Stimulated activated CD4-positive, alpha-beta T cell treated with anti-CD3 and anti-CD28 coated beads, Interleukin-12 subunit alpha, Interleukin-12 subunit beta, amount 100 ng/mL, for 4 hours (primary cell): ENCODE measurements around the gene OGFR.

Experiments
- DNase-seq: peaks from one replicate; pipeline ENCODE4 v3.0.0-alpha.2; 2020

The OGFR gene

DNA sequence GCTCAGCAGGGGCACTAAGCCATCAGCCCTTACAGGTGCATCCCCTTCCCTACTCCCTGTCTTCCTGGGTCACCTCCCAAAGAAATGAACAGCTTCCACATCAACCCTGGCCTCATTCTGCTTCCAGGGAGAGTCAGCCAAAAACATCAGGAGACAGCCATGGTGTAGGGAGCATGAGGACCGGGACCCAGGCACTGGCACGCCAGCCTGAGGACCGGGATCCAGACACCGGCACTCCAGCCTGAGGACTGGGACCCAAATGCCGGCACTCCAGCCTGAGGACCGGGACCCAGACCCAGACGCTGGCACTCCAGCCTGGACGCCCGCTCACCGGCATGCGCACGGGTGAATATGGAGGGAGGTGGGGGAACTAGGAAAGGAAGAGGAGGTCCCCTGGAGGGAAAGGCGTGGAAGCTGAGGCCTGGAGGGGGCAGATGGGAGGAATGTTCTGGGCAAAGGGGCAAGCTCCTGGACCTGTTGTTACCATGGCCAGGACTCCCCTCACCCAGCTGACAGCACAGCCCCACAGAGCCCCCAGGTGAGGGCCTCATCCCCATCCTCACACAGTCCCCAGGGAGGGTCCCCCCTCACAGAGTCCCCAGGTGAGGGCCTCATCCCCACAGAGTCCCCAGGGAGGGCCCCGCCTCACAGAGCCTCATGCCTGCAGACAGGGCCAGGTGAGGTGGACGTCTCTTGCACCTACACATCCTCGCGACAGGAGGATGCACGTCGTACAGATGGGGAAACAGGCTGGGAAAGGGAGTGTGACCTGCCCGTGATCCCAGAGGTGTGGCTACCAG is 34.3 kb upstream of the OGFR start:
- DNase-seq: no peak

DNA sequence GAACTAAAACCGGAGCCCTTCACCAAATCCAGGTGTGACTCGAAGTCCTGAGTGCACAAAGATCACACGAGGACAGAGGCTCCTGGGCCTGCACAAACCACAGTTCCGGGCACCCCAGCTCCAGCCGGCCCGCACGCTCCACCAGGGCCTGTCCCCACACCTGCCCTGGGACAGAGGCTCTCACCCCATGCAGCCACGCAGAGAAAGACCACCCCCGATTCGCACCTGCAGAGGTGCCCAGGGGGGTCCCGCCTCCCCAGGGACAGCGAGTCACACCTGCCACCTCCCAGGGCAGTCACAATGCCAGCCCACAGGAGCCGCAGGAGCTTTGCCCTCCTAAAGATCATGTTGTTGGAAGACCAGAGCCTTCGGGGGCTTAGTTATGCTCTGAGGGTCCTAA is 33.7 kb upstream of the OGFR start:
- DNase-seq: no peak

DNA sequence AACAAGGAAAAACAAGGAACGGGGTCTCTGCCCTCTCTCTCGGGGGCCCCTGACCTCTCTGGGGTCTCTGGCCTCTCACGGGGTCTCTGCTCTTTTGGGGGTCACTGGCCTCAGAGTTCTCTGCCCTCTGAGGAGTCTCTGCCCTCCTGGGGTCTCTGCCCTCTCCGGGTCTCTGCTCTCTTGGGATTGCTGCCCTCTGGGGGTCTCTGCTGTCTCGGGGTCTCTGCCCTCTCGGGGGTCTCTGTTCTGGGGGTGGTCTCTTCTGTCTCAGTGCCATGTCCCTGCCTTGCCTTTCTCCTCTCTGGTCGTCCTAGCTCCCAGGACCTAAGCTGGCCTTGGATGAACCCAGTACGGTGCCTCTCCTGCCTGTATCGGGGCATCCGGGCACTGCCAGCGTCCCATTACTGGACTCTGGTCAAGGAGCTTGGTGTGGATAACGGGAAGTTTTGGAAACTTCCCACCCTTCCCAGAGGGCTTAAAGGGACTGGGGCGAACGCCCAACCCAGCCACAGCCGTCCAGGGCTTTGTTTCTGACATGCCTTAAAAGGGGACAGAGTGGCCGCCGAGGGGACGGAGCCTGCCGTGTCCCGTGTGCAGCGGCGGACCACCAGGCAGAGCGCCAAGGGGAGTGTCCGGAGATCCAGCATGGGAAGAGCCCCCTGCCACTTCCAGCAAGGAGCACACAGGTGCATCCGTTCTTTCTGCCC is 33.1 kb upstream of the OGFR start:
- DNase-seq: no peak

DNA sequence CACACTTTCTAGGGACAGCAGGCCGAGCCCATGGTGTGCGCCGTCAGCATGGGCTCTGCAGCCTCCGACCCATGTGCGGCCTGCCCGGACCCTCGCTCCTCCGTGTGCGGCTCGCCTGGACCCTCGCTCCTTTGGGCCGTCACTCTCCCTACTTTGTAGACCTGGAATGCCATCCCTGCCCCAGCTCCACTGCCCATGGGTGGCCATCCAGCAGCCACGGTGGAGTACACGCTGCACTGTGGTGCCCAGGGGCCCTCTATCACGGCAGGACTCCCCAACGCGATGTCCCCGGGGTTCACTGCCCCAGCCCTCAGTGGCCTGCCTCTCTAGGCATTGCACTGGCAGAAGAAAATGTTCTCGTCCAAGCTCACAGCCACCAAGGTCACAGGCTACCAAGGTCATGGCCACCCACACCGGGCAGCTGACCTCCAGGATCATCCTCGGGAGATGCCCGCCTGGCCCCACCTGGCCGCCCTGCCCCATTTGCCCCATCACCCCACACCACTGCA is 32.5 kb upstream of the OGFR start:
- no peak for DNase-seq

DNA sequence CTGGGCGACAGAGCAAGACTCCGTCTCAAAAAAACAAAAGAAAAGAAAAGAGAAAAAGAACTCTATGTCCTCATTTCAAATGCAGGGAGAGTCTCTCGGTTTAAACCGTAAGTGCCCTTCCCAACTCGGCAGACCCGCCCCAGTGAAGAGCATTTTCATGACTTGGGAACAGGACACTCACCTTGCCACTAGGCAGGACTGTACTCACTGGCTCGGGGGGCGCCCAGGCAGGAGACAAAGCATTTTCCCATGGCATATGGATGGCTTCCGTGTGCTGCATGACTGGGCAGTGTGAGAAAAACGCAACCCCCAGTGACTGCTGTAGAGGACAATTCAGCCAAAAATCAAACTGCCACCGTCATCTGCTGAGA is 32.0 kb upstream of the OGFR start:
- no peak for DNase-seq

DNA sequence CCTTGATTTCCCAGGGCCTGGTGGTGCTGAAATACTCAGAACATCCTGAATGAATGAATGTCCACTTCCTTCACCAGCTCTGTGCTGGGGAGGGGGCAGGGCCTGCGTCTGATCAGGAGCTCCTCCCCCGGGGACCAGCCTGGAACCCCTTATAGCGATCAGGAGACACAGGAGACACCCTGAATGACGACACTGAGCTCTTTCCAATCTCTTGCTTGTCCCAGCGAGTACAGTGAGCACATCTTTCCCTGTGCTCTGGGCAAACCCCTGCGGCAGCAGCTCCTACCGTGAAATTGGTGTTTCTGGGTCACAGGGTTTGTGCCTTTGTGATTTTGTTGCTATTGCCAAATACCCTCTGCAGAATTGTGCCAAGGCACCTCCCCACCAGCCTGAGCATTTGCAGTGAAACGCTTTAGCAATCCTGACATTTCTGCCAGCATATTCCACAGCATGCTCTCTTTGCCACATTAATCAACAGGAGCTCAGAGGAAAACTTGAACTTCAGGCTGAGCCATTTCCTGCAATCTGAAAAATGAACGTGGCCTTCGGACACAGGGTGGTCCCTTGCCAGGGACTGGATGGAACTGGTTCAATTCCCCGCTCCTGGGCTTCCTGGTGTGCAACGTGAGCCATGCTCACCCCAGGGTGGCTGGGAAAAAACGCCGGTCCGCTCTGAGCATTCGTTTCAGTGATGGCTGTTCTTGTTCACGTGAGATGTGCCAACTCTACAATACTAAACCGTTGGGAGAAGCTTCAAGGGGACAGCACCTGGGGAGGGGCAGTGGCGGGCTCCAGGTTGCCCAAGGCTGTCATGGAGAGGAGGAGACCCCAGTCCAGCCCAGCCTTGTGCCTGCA is 31.4 kb upstream of the OGFR start:
- DNase-seq: no peak

DNA sequence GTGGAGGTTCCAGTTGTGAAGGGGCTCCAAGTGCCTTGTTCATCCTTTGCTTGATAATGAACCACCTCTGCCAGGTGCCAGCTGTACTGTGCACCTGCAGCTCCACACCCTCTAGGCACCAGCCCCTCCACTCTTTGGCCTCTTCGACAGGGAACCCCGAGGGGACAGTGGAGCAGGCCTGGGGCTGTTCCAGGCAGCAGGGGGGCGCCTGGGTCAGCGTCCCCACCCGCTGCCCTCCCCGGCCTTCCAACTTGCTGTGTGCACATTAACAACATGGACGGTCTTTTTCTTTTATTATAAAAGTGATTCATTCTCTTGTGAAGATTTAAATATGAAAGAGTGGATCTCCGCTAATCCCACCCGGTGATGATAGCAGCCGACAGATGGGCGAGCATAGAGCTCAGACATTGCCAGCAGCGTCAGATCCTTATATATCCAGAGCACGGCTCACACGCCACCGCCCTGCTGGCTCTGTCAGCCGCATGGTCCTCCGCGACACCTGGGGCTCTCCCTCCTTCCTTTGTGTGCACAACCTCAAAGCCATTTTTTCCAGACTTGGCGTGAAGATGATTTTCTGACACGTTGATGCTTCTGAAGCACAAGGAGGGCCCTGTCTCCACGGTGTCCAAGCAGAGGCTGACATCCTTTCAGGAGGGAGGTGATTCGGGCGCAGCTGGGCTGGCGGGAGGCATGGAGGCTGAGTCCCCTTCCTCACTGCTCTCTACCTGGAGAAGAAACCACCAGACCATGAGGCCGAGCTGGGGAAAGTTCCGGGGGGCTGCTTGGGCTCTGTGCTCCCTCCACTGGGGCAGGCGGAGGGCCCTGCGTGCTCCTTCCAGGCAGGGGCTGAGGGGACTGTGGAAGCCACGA is 30.6 kb upstream of the OGFR start:
- no peak for DNase-seq

DNA sequence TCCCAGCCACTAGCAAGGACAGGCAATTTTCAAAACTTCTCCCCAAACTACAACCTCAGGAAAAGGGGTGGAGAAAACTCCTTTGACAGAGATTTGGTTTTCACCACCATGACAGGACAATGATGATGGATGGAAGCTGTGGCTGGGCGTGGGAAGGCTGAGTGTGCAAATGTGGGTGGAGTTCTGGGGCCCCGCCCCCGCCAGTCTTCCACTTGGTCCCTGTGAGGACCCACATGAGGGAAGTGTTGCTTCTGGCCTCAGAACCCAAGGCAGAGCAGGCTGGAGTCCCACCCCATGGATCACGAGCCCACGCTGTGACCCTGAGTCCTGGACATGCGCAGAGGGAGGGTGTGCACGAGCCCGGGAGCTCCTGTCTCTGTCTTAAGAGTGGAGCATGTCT is 29.9 kb upstream of the OGFR start:
- DNase-seq: no peak

DNA sequence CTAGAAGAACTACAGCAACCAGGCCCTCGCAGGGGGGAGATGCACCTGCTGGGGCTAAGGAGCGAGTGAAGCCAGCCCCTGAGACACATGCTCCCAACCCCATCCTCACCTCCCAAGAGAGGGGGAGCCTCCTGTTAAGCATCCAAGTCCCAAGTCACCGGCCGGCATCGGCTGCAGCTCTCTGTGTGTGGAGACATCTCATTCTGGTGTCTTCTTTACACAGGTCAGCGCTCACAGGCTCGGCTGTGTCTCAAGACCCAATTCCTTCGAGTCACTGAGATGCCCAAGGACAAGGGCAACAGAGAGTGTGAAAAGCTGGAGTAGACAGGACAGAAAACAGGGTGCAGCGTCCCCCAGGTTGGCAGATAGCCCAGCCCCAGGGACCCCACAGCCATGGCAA is 29.4 kb upstream of the OGFR start:
- DNase-seq: no peak

DNA sequence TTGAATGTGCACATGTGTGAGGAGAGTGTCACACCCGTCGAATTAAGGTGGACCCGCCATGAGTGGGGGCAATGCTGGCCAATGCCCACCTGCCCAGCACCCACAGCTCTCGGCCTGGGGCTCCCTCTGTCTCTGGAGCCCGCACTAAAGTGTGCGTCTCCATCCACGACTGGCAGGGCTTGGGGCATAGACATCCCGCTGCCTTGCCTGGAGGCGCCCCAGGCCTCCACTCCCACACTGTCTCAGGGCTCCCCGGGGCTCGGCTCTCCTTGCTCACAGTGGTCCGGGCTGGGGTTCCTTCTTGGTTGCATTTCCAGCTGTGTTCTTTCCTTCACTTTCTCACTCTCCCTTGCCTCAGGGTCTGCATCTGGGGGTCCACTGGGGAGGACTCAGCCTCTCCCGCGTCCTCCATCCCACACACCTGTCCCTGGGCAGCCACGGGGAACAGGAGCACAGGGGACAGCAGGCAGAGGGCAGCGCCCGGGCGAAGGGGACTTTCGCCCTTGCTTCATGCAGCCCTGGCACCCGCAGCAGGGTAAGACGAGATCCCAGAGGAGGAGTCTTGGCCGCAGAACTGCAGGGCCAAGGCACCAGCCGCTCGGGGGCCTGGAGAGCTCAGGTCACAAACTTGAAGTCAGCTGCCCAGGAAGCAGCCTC is 28.5 kb upstream of the OGFR start:
- DNase-seq: no peak

DNA sequence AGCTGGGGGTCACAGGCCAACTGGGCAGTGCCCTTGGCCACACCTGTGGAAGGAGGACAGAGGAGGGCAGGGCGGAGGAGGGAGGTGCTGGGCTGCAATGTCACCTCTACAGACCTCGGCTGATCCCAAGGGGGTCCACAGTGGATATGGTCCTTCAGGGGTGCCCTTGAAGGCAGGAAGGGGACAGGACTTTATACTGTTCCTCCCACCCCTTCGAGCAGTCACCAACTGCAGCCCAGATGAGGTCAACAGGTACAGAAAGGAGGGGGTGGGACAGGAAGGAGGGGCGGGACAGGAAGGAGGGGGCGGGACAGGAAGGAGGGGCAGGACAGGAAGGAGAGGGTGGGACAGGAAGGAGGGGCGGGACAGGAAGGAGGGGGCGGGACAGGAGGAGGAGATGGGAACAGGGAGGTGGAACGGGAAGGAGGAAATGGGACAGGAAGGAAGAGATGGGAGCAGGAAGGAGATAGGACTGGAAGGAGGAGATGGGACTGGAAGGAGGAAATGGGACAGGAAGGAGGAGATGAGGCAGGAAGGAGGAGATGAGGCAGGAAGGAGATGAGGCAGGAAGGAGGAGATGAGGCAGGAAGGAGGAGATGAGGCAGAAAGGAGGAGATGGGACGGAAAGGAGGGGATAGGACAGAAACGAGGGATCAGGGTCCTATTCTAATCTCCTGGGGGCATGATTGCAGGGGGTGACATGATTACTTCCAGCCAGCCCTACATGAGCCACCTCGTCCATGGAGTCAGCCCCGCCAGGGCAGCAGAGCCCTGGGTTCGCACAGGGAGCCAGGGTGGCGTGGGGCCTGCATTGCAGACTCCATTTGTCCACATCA is 27.7 kb upstream of the OGFR start:
- peak; percentile 57 for DNase-seq

DNA sequence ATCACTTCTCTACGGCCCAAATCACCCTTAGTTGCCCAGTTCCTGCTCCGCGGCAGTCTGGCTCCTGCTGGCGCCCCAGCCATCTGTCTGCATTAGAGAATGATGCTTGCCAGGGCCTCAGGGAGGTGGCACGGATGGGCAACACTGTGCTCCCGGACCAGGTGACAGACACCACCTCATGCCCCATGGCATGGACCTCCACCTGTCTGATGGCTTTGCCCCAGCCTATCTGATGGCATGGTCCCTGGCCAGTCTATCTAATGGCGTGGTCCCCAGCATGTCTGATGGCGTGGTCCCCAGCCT is 27.2 kb upstream of the OGFR start:
- DNase-seq: no peak

DNA sequence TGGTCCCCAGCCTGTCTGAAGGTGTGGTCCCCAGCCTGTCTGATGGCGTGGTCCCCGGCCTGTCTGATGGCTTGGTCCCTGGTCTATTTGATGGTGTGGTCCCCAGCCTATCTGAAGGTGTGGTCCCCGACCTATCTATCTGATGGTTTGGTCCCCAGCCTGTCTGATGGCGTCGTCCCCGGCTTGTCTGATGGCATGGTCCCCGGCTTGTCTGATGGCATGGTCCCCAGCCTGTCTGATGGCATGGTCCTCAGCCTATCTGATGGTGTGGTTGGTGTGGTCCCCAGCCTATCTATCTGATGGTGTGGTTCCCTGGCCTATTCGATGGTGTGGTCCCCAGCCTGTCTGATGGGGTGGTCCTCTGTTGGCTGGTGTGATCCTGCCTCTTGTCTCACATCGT is 26.6 kb upstream of the OGFR start:
- DNase-seq: no peak

DNA sequence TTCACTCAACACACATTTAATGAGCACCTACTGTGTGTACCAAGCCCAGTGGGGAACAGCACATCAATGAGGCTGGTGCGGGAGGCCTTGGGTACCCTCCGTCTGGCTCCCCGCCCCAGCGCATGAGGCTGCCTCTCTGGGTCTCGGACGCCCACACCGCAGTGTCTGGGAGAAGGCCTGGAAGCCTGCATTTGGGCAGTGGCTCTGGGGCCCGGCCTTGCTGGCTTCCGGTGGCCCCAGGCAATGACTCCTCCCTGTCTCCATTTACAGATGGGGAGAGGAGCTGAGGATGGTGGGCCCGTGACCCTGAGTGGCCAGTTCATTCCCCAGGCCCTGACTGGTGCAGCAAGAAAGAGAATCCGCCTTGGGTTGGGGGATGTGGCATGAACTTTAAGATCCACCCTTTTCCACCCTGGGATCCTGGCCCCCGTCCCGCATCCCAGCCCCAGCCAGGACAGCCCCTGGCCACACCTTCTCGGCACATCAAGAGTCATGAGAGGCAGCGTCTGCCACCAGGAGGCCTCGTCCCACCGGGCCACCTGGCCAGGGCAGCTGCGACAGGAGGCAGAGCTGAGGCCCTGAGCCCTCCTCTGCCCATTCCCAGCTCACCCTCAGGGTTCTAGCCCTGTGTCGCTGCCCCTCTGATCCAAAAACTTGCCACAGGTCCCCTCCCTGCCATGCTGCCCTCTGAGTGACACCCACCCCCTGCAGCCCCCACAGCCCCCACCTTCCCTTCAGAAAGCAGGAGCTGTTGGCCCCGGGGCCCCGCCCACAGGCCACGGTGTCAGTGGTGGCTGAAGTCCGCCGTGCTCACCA is 25.8 kb upstream of the OGFR start:
- no peak for DNase-seq

DNA sequence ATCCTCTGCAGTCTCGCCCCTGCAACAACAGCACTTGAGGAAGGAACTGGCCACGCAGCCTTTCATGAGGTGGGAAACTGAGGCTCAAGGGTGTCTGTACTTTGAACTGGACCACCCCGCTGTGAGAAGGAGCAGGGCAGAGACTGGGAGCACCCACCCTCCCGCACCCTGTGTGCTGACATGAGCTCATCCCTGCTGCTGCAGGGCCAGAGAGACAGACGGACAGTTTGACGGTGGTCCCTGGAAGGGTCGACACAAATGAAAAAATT is 25.3 kb upstream of the OGFR start:
- DNase-seq: no peak

DNA sequence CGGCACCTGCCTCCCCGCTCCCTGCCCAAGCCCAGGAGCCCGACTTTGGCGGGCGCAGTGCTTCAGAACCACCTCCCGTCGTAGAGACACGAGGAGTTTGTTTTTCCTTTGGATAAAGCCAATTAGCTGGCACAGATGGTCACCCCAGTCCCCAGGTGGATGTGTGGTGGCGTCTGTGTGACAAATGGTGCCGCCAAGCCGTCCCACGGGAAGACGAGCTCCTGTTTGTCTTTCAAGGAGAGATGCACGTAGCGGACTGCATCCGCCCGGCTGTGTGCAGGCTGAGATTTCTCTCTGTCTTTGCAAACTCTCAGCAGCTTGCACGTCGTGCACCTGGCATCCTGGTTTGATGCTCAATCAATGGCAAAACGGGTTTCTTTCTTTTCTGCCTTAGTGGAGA is 24.4 kb upstream of the OGFR start:
- no peak for DNase-seq

DNA sequence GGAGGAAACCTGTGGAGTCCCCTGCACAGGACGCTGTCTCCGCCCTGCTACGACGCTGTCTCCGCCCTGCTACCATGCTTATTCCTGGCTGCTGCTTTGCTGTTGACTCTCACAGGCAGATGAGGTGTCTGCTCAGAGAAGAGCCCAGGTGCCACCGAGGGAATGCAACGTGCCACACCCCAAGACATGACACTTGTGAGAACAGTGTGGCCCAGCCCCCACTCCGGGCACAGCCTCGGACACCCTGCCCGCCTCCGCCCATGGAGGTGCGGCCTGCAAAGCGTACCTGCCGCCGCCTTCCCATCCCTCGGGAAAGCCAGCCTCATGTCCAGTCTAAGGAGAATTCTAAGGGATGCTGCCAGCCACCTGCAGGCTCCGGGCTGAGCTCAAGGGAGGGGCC is 23.9 kb upstream of the OGFR start:
- DNase-seq: no peak

DNA sequence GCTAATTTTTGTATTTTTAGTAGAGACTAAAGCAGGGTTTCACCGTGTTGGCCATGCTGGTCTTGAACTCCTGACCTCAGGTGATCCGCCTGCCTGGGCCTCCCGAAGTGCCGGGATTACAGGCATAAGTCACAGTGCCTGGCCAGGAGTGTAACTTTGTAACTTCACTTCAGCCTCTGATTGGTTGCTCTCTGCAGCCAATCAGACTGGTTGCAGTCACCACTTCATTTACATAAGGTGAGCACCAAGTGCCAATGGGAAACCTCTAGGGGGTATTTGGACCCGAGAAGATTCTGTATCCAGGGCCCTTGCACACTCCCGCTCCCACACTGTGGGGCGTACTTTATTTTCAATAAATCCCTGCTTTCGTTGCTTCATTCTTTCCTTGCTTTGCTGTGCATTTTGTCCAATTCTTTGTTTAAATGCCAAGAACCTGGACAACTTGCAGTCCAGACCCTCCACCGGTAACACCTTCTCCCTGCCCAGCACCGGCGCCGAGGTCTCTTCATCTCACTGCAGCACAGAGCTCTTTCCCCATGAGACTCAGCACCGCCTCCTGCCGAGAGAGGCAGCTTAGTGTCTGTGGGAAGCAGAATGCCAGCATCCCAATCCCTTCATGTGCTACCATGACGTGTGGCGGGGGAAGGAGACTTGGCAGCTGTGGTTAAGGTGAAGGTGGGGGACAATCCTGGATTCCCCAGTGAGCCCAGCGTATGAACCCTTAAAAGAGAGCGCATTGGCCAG is 22.3 kb upstream of the OGFR start:
- no peak for DNase-seq

DNA sequence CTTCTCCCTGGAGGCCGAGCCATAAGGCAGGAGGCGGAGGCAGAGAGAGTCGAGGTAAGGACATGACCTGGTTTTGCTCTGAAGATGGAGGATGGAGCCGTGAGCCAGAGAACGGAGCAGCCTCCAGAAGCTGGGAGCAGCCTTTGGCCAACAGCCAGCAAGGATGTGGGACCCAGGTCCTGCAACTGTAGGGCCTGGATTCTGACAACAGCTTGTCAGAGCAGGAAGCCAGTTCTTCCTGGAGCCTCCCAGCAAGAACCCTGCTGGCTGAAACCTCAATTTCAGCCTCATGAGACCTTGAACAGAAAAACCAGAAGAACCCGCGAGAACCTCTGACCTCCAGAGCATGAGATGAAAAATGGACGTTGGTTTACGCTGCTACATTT is 21.7 kb upstream of the OGFR start:
- no peak for DNase-seq

DNA sequence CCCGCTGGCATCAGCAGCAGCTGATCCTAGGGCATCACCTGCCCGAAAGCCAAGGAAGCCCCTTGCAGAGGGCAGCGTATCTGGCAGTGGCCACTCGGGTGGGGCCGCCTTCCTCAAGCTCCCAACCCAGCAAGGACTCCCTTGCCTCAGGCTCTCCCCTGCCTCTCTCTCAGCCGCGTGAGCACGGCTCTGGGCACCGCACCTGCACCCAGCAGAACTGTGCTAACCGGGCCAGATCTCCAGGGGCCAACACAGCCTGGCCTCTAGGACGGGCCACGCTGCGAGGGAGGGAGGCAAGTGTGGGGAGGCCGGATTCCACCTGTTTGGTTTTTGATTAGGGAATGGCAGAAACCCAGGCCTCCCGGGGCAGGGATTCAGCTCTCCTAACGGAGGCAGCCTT is 20.1 kb upstream of the OGFR start:
- no peak for DNase-seq
